Measurements from ENCODE around the gene DNAJC1.
A peak's percentile ranks its signal among the peaks of the same experiment; 100 is the strongest.

The DNAJC1 gene

GRCh38 chr10:22030421-22030820 is 26.9 kb upstream of the DNAJC1 start:
- Histone ChIP-seq H3K4me3 (ENCODE audit: low read depth, low read length) (no peak overlapping the region), H3K27ac (ENCODE audit: extremely low read depth, low read depth, low read length) (no peak overlapping the region), H3K36me3 (ENCODE audit: control insufficient read depth in 2 of 2, insufficient read depth in 1 of 2, low read length in 2 of 2) (no peaks in the 10 kb centered on the region), H3K4me1 (ENCODE audit: control insufficient read depth, insufficient read depth, low read length) (no peaks in the 10 kb centered on the region), H3K9me3 (ENCODE audit: control insufficient read depth, insufficient read depth, low read depth, low read length) (no peaks in the 10 kb centered on the region)
- CTCF ChIA-PET = interaction anchor here (1.0 to 1.1 kb wide), 2 partner anchors 13 to 37 kb away, joined by 3 to 5 read pairs; no protein-coding TSS in a partner anchor
- TF ChIP-seq ZSCAN30 (tag by site-specific recombination; IDR thresholded peaks at IDR 0.05) (no peak), ZNF311 (tag by site-specific recombination; IDR thresholded peaks at IDR 0.05; ENCODE audit: borderline replicate concordance) (no peak), ZNF394 (tag by site-specific recombination; IDR thresholded peaks at IDR 0.05; ENCODE audit: borderline replicate concordance) (no peak), ZNF639 (tag by site-specific recombination; IDR thresholded peaks at IDR 0.05) (no peak), ZNF202 (tag by site-specific recombination; IDR thresholded peaks at IDR 0.05; ENCODE audit: borderline replicate concordance) (no peak), ZNF423 (tag by site-specific recombination; IDR thresholded peaks at IDR 0.05) (no peak), KLF17 (tag by site-specific recombination; IDR thresholded peaks at IDR 0.05) (no peak), OVOL3 (tag by site-specific recombination; IDR thresholded peaks at IDR 0.05) (no peak), ZNF10 (tag by site-specific recombination; IDR thresholded peaks at IDR 0.05) (no peak), ZNF660 (tag by site-specific recombination; IDR thresholded peaks at IDR 0.05) (no peak), ZNF2 (tag by site-specific recombination; IDR thresholded peaks at IDR 0.05) (no peak), ZNF629 (tag by site-specific recombination; IDR thresholded peaks at IDR 0.05) (no peak), HIC1 (tag by site-specific recombination; IDR thresholded peaks at IDR 0.05) (no peak), SALL2 (tag by site-specific recombination; IDR thresholded peaks at IDR 0.05; ENCODE audit: borderline replicate concordance) (no peak), HOXD13 (CRISPR knock-in tag; IDR thresholded peaks at IDR 0.05; ENCODE audit: borderline replicate concordance) (no peak), ZNF37A (tag by site-specific recombination; IDR thresholded peaks at IDR 0.05) (no peak), ZNF362 (tag by site-specific recombination; IDR thresholded peaks at IDR 0.05) (no peak)
- POLR2A ChIA-PET = no interaction called here

GRCh38 chr10:22029445-22030236 is 26.1 kb upstream of the DNAJC1 start:
- POLR2A ChIA-PET = no interaction called here
- no peak for TF ChIP-seq ZSCAN30 (tag by site-specific recombination; IDR thresholded peaks at IDR 0.05)
- peak; percentile 48; the same call in 1 of the 2 replicates for TF ChIP-seq TRIM28 (IDR thresholded peaks at IDR 0.05; ENCODE audit: borderline replicate concordance, low read length)
- CTCF ChIA-PET = interaction anchor here (0.5 to 1.1 kb wide), 5 partner anchors 12 to 1964 kb away, joined by 3 to 5 read pairs (median 3); no protein-coding TSS in a partner anchor
- no peaks in the 10 kb centered on the region for H3K36me3 ChIP-seq (ENCODE audit: control insufficient read depth in 2 of 2, insufficient read depth in 1 of 2, low read length in 2 of 2)
- no peak overlapping the region for H3K27ac ChIP-seq (ENCODE audit: extremely low read depth, low read depth, low read length)
- H3K9me3 ChIP-seq (ENCODE audit: control insufficient read depth, insufficient read depth, low read depth, low read length) = no peaks in the 10 kb centered on the region
- no peak overlapping the region for H3K4me3 ChIP-seq (ENCODE audit: low read depth, low read length)
- no peaks in the 10 kb centered on the region for H3K4me1 ChIP-seq (ENCODE audit: control insufficient read depth, insufficient read depth, low read length)
